Stomach (tissue), 4 donors: ENCODE data around the gene SPRR2D.

Source experiments
- CTCF ChIP-seq, 7 experiments: fragments of 450-650 bp in 4 of 7; fragments of 200-600 bp in 3 of 7; sonication (generic) in 3 of 7; IDR thresholded peaks; one replicate each; pipeline ENCODE4 v1.5.1; 2016 to 2019; ENCODE audit warnings: antibody characterized with exemption in 7 of 7, control low read depth in 2 of 7, mild to moderate bottlenecking in 1 of 7
- EP300 ChIP-seq: sonication (generic); formaldehyde crosslinking; IDR thresholded peaks from one replicate; pipeline ENCODE4 v1.6.1; 2017; ENCODE audit warnings: antibody characterized with exemption
- POLR2A ChIP-seq, 4 donors: fragments of 450-650 bp; IDR thresholded peaks; one replicate each; pipeline ENCODE4 v1.6.1; 2016; ENCODE audit warnings: antibody characterized with exemption in 4 of 4, control low read depth in 2 of 4, mild to moderate bottlenecking in 1 of 4, moderate library complexity in 1 of 4

DNA sequence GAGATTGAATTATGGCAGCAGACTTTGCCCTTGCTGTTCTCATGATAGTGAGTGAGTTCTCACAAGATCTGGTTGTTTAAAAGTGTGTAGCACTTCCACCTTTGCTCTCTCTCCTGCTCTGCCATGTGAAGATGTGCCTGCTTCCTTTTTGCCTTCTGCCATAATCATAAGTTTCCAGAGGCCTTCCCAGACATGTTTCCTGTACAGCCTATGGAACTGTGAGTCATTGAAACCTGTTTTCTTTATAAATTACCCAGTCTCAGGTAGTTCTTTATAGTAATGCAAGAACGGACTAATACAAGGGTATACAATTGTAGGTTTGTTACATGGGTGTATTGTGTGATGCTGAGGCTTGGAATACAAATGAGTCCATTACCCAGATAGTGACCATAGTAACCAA is 5.7 kb downstream of the SPRR2D start:
- TF ChIP-seq CTCF (IDR thresholded peaks at IDR 0.05) (no peak), EP300 (no peak), POLR2A (IDR thresholded peaks at IDR 0.05) (no peak)
